Measurements from ENCODE around the gene AASDH.

- TF ChIP-seq CTCF (IDR thresholded peaks at IDR 0.05) (no peak), POLR2A (IDR thresholded peaks at IDR 0.05) (no peak)
Observed at GRCh38 chr4:56293121-56293520, 94.2 kb downstream of the AASDH start.

All from body of pancreas (tissue), 4 donors.